NCI-H2029 (cell line): ENCODE results near the gene THRA.
"Not testable (repeated sequence)": the region's sequence is repeated elsewhere in the genome, so short reads cannot be mapped to it uniquely, and the experiment has no call there.

Experiments used
- DNase-seq: peaks from one replicate; lab custom pipeline; 2025; lab: John Stamatoyannopoulos, UW

Gene THRA

DNA sequence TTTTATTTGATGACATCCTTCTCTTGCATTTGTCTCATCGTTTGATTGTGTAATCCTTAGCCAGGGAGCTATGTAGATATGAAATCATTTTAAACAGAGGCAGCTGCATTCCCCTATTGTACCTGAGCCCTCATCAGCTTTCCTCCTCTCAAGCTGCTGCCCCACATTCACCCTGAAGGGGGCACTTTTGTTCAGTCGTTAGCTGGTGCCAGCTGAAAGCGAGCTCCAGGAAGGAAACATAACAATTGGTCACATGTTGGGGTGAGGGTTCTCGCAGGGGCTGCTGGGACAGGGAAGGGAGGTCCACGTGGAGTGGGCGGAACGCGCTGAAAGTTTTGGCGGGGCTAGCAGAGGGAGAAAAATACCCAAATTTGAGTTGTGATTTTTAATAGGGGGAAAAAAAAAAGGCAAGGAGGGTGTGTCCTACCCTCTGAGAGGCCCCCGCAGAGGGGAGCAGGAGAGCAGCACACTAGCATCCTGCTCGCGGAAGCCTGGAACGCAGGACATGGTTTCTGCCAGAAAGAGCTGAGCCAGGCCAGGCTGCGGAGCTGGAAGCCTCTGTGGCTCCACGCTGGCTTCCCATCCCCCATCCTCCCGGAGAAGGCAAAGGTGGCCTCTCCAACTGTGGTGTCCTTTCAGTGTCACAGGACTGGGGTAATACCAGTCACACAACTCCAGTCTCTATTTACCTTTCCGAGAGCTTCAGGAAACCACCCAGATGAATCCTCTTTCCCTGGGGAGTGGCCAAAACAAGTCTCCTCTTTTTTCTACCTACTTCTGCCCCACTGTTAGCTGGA lies 50.5 kb downstream of the THRA start:
- peak; percentile 94 for DNase-seq

DNA sequence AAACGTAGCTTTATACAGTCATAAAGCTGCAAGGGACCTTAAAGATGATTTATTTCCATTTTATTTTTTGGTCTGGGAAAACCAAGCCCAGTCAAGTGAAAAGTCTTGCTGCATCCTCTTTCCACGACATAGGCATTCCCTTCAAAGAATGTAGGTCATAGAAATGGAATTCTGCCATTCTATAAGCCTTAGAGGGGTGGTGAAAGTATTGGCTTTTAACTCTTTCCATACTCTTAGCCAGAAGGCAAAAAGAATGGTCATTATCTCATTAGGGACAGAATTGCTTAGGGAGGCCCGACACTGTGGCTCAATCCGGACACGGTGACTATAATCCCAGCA lies 51.1 kb downstream of the THRA start:
- DNase-seq, result no peak

DNA sequence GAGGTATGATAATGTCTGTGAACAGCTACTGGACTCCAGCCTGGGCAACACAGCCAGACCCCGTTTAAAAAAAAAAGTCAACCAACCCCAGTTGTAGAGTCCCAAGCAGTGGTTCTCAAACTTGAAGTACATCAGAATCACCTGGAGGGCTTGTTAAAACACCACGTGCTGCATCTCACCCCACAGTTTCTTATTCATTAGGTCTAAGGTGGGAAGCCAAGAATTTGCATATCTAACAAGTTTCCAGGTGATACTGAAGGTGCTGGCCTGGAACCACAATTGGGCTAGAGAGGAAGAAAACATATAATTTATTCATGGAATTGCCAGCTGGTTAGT lies 52.3 kb downstream of the THRA start:
- no peak for DNase-seq

DNA sequence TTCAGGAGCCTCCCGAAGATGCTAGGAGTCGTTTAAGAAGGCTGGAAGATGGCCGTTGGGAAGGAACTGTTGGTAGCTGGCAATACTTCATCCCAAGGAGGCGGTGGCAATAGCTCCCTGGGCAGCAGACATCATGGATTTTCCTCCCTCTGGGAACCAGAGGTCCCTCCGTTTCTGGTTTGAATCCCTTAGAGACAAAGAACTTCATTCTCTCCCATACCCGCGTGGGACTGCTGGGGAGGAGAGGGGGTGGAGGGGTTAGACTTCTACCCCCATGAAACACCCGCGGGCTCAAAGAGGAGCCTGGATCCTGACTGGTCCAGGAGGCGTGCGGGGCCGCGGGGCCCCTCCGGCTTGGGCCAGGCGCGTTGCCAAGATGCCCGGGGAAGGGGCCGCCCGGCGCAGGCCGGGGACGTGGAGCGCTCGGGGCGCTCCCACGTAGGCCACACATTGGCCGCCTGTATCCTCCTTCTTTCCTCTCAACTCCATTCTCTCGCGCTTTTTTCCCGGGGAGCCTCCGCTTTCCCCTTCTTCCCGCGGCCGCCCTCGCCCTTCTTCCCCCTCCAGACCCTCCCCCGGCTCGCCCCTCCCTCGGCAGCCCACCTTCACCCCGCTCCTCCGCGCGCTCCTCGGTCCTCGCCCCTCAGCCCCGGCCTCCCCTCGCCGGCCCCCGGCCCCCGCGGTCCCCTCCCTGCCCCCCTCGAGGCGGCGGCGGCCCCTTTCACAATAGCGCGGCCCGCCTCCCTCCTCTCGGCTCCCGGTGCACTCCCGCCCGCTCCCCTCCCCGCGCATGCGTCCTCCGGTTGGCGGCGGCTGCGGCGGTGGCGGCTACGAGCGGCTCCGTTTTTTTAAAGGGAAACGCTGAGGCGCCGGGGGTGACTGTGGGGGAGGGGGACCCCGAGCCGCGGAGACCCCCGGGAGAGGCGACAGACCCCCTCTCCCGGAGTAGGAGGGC lies 58.7 kb downstream of the THRA start, which contains the start of gene MSL1:
MSL1 (plus strand) TSS at position 791 of the 955 bp plus-strand sequence. CDS start 642 bp downstream, outside the sequence.
- peak; percentile 39 for DNase-seq

DNA sequence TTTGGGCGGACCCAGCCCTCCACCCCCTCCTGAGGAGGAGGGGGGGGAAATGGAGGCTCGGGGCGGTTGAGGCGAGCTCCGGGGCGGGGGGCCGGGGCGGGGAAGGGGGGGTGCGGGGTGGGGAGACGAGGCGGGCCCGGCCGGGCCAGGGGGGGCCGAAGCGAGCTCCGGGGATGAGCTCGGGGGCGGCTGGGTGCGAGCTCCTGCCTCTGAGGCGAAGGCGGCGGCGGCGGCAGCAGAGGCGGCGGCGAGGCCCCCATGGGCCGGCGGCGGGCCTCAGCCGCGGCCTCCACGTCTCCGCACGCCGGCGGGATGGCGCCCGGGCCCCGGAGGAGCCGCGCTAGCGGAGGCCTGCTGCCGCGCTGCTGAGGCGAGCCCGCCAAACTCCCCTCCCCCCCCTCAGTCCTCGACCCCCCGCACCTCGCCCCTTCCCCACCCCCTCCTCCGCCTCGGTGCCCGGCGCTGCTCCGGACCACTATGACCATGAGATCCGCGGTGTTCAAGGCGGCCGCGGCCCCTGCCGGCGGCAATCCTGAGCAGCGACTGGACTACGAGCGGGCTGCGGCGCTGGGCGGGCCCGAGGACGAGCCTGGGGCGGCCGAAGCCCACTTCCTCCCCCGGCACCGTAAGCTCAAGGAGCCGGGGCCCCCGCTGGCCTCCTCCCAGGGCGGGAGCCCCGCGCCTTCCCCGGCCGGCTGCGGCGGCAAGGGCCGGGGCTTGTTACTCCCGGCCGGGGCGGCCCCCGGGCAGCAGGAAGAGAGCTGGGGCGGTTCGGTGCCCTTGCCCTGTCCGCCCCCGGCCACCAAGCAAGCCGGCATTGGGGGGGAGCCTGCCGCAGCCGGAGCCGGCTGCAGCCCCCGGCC lies 59.6 kb downstream of the THRA start:
- DNase-seq, result no peak

DNA sequence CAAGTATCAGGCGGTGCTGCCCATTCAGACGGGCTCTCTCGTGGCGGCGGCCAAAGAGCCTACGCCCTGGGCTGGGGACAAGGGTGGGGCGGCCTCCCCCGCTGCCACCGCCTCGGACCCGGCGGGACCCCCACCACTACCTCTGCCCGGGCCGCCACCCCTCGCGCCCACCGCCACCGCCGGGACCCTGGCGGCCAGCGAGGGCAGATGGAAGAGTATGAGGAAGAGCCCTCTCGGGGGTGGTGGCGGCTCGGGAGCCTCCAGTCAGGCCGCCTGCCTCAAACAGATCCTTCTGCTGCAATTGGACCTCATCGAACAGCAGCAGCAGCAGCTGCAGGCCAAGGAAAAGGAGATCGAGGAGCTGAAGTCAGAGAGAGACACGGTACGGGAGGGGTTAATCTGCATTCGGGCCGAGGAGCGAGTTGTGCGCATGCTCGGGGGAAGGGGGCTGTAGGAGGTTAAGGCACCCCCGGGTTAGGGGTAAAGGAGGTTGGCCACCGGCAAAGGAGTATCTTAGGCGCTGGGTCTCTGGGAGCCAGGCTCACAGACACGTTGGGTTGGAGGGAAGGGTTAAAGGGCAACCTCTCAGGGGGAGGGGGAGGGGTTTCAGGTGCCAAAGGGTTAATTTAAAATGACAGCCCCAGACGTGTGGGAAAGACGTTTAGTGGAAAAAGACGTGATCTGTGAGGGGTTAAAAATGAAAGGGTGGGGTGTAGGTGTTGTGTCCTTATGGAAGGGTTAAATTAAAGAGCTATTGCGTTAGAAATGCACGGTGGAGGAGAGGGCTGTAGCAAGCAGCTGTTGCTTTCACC lies 60.4 kb downstream of the THRA start:
- DNase-seq, result no peak

DNA sequence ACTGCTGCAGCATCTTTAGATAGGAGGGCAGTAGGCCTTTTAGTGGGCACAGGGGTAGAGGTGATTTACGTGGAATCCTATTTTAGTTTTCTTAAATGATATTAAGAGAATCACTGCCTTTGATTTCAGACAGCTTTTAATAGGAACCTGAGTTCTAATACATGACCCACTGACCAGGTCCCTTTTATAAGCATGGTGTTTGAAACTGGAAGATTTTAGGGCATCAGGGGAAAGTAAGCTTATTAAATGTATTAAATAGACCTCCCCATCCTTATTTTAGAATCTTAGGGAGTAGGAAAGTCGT lies 61.0 kb downstream of the THRA start:
- DNase-seq, result no peak

DNA sequence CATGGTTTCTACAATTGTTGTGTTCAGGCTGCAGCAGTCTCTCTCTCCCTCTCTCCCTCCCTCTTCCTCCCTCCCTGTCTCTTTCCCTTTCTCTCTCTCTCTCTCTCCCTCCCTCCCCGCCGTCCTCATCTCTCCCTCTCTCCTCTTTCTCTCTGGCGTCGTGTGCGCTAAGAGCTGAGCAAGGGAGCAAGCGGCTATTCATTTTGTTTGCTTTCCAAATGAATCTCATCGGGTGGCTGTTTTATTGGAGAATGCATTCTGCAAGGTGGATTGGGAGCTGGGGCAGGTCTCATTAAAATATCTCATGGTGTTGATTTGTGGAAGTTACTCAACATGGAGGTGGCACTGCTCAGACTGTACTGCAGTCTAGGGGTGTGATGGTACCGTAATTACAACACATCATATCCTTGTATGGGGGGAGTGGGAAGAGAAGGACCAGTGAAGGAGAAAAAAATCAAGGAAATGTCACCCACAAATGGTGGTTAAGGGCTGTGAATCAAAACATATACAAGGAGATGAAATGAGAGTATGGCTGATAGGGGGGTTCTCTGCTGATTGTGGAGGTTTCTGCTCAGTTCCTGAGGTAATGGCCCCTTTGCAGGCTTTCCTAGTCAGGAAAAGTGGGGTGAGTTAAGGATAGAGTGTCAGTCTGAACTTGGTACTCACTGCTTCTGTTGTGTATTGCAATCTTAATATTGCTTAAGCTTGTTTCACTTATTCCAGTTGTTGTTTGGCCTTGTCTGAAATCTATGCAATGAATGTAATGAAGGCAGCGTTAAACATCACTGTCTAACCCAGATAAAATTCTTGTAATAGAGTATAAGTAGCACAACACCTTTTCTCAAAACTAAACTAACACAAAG lies 61.7 kb downstream of the THRA start:
- DNase-seq, result peak; percentile 7

DNA sequence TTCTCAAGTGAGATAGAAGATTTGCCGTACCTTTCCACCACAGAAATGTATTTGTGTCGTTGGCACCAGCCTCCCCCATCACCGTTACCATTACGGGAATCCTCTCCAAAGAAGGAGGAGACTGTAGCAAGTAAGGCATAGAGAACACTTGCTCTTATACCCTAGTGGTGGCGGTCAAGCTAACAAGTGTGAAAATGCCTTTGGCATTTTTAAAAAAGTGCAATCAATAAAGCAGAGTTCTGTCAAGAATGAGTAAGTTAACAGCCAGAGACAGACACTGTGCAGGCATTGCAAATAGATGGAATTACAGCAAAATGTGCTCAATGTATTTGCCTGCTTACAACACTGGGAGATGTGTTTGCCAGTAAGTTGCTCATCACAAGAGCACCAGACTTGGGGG lies 66.7 kb downstream of the THRA start:
- DNase-seq, result no peak

DNA sequence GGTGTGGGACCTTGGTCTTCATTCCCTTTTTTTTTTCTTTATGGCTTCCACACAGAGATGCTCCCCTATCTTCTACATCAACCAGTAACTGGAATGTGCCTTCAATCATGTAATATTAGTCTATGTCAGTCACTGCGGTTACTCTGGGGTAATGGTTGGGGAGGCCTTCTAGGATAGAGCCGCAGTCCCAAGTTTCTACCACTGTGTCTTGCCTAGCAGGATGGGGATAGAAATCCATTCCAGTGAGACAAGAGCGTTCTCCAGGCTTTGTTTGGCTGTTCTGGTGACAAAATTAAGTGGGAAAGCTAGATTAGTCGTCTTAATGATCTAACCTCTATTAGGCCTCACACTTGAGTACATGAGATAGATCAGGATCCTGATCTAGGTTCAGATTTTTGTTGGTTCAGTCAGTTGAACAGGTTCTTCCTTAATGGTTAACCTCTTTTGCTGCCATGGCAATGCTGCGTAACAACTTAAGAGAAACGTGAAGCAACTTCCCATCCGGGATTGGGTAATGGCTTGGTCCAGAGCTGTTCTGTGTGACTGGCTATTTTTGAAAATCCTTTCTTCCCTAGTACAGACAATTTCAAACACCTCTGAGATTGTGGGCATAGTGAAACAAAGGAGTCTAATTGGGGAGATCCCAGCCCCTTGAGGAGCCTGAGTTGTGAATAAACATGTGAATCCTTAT lies 67.7 kb downstream of the THRA start:
- DNase-seq, result no peak

DNA sequence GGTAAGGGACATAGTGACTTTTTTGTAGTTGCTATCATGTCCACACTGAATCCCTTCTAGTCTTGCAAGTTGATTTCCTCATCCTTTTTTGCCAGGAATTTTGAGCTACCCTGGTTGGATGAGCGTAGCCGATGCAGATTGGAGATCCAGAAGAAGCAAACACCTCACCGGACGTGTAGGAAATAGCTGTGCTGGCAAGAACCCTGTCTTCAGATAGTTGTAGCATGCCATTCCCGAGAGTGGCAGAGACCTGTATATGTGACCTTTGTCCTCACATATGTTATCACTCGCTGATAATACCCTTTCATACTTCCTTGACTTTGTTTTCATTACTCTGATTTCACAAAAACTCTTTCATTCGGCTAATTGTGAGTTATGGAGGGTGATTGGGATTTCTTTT lies 71.4 kb downstream of the THRA start:
- DNase-seq, result no peak

DNA sequence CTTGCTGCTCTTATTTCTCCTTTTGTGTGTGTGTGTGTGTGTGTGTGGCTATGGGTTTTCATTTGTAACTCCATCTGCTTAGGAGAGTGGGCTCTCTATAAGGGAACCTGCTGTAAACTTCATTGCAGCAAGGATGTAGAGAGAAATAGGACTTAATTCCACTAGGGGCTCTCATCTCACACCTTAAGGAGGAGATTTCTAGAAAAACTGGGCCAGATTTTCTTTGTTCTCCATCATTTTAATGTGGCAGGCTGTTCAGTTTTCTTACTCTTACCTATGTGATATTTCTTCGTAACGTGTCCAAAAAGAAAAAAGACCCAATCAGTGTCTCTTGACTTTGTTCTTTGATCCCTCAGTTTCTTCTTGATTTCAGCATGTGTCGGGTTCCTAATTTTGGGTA lies 73.1 kb downstream of the THRA start:
- no peak for DNase-seq

DNA sequence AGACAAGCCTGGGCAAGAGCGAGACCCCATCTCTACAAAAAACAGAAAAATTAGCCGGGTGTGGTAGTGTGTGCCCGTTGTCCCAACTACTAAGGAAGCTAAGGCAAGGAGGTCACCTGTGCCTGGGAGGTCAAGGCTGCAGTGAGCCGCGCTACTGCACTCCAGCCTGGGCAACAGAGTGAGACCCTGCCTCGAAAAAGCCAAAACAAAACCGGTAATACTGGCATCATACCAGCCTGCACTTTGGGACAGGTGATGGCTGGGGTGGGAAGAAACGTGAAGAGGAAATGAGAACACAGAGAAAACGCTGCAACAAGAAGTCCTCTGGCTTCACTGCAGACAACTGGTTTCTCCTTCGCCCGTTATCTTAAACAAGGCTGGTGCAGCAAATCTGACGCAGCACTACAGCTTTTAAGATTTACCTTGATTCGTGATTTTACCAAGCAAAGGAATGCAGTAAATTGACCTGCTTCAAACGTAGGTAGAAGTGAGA lies 76.8 kb downstream of the THRA start:
- no peak for DNase-seq

DNA sequence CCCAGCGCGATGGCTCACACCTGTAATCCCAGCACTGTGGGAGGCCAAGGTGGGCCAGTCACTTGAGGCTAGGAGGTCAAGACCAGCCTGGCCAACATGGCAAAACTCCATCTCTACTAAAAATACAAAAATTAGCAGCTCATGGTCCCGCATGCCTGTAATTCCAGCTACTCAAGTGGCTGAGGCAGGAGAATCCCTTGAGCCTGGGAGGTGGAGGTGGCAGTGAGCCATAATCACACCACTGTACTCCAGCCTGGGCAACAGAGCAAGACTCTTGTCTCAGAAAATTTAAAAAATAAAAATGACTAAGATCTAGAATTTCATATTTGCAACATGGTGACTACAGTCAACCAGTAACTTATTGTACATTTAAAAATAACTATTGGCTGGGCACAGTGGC lies 80.4 kb downstream of the THRA start:
- not testable (repeated sequence) for DNase-seq
